Stomach smooth muscle (tissue), 2 donors: ENCODE measurements around the gene AMN.
A peak's percentile ranks its signal among the peaks of the same experiment; 100 is the strongest.

Experiments used
- H3K27ac ChIP-seq: one replicate; pipeline ENCODE4 v1.7.0; 2013; ENCODE audit warnings: mild to moderate bottlenecking, low read length, inconsistent platforms
- H3K27me3 ChIP-seq, 2 donors: one replicate each; pipeline ENCODE4 v1.7.0; 2013; ENCODE audit warnings: low read length in 2 of 2; ENCODE audit not compliant: insufficient read depth in 2 of 2, control insufficient read depth in 1 of 2
- H3K36me3 ChIP-seq, 2 donors: one replicate each; pipeline ENCODE4 v1.7.0; 2013; ENCODE audit warnings: low read length in 2 of 2; ENCODE audit not compliant: control insufficient read depth in 2 of 2, insufficient read depth in 2 of 2
- H3K4me1 ChIP-seq: one replicate; pipeline ENCODE4 v1.7.0; 2013; ENCODE audit warnings: low read length; ENCODE audit not compliant: control insufficient read depth, insufficient read depth
- H3K4me3 ChIP-seq, 2 donors: one replicate each; pipeline ENCODE4 v1.7.0; 2013; ENCODE audit warnings: low read length in 2 of 2
- H3K9ac ChIP-seq, 2 donors: one replicate each; pipeline ENCODE4 v1.7.0; 2013; ENCODE audit warnings: low read length in 2 of 2, mild to moderate bottlenecking in 1 of 2
- H3K9me3 ChIP-seq, 2 donors: one replicate each; pipeline ENCODE4 v1.7.0; 2013; ENCODE audit warnings: low read length in 2 of 2; ENCODE audit not compliant: control insufficient read depth in 2 of 2
- donor health status: healthy.
- donor health status: Pancreatic carcinoma.

The AMN gene

DNA sequence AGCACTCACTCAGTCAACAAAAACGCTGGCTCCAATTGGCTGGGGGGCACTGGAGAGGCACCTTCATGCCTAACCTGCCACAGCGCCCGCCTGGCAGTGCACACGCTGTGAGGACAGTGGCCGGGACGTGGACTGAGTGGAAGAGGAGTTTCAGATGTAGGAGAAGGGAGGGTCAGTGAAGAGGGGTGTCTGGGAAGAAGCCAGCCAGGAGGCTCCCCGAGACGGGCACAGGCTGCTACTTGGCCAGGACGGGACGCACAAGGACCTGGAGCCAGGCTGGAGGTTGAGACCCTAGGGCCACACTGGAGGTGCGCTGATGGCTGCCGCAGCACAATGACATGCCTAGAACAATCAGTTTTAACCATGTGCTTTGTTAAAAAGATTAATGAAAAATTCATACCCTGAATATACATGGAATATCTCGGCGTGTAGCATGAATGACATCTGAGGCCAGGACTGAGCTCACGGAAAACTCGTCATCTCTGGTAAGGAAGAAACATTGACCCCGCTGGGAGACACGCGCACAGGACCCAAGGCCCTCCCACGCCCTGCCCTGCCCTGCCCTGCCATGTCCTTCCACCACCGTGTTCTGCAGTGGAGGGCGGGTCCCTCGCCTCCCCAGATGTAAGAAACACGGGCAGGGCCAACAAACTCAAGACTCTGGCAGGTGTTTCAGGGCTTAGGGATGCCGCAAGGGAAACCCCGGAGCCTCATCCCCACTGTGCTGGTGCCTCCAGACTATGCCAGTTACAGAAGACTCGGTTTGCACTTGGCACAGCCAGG is 25.0 kb downstream of the AMN start:
- no peak overlapping the region for H3K9ac ChIP-seq
- H3K27me3 ChIP-seq, result no peaks in the 10 kb centered on the region
- peaks cover 68 to 71% of the 10 kb centered on the region in 2 donors for H3K36me3 ChIP-seq
- no peaks in the 10 kb centered on the region for H3K9me3 ChIP-seq
- no peak overlapping the region for H3K27ac ChIP-seq
- peaks cover 19% of the 10 kb centered on the region for H3K4me1 ChIP-seq
- H3K4me3 ChIP-seq, result no peak overlapping the region

DNA sequence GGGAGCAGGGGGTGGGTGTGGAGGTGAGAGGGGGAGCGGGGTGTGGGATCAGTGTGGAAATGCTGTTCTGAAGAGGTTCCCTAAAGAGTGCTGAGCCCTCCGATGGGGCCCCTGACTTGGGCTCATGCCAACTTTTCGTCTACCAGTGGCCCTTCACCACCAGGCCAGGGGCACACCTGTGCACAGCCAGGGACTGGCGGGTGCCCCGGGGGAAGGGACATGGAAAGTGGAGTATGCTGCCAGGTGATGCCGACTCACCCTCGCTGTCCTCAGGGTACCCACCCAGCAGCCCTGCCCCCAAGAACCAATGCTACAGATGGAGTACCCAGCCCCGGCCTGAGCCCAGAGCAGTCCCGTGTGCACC is 26.2 kb downstream of the AMN start:
- Histone ChIP-seq H3K9ac (no peak overlapping the region), H3K4me3 (no peak overlapping the region), H3K36me3 (peaks cover 73 to 76% of the 10 kb centered on the region in 2 donors), H3K27ac (peak overlapping the region; percentile 6), H3K27me3 (no peaks in the 10 kb centered on the region), H3K9me3 (no peaks in the 10 kb centered on the region), H3K4me1 (peaks cover 19% of the 10 kb centered on the region)

DNA sequence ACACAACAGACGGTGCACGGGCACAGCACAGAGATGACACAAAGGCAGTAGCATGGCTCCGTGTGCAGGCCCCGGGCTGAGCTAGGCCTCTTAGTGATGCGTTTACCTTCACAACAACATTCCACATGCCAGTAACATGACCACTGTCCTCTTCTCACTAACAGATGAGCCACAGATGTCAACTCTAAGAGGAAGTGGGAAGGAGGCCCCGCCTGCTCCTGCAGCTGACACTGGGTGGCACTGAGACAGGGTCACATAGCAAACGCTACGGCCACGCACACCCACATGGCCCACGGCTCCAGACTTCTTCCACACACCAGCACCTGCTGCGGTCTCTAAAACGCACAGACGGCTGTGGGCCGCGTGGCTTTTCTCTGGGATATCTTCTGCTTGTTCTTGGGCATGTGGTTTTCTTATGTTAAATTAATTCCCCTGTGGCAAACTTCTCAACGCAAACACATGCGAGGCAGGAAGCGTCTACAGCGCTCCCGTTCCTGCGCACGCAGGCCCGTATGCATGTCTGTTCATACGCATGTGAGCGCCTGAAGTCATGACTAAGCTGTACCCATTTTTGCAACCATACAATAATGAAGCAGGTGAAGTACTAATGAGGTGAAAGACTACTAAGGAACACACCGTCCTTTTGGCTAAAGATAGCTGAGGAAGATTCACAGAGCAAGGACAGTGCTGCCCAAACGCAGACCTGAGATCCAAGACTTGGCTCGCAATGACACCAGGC is 26.8 kb downstream of the AMN start:
- H3K4me3 ChIP-seq, result peak overlapping the region in 1 of 2 donors; percentile 8
- H3K9me3 ChIP-seq, result no peaks in the 10 kb centered on the region
- H3K36me3 ChIP-seq, result peaks cover 69 to 76% of the 10 kb centered on the region in 2 donors
- H3K27ac ChIP-seq, result peak overlapping the region; percentile 6
- peaks cover 19% of the 10 kb centered on the region for H3K4me1 ChIP-seq
- no peaks in the 10 kb centered on the region for H3K27me3 ChIP-seq
- no peak overlapping the region for H3K9ac ChIP-seq

DNA sequence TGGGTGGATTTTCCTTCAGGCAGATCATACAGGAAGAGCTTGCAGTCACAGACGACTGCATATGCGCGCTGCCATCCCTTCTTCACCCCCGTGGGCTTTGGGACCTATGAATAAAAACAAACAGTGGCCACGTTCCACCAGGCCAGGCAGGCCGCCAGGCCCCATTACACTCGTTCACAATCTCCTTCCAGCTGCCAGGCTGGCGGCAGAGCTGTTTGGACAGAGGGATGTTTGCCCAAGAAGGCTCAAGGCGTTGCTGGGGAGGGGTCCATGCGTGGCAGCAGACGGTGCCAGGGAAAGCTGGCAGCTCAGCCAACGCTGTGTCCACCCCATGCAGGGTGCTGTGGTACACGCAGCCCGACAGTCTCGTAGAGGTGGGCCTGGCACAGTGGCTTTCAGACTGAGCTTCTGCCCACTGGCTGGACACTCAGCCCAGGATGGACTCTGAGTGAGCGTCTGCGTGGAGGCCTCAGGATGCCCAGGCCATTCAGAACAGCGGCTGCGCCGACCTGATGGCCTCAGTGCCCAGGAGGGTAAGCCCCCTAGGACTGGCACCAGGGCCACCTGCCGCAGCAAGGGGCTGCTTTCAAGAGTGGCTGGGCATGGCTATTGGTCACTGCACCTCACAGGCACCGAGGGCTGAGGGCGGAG is 27.5 kb downstream of the AMN start:
- no peaks in the 10 kb centered on the region for H3K9me3 ChIP-seq
- H3K27me3 ChIP-seq, result no peaks in the 10 kb centered on the region
- H3K27ac ChIP-seq, result peak overlapping the region; percentile 37
- peaks cover 70 to 76% of the 10 kb centered on the region in 2 donors for H3K36me3 ChIP-seq
- H3K9ac ChIP-seq, result no peak overlapping the region
- H3K4me3 ChIP-seq, result peak overlapping the region in 1 of 2 donors; percentile 22
- peaks cover 19% of the 10 kb centered on the region for H3K4me1 ChIP-seq

DNA sequence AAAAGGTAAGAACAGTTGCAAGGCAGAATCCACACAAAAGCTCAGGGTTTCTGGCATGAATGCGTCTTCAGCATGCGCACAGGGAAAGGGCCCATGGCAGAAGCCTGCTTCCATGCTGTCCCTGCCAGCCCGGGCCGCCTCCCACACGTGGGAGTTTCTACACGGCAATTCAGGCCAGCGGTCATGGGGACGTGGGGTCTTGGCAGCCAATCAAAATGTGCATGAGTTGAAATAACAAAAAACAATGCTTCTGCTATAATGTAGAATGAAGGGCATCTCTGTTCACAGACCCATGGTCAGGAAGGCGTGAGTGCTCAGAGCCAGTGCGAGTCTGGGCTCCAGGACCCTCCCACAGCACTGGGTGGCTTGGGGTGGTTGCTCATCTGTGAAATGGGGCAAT is 28.6 kb downstream of the AMN start:
- Histone ChIP-seq H3K9ac (no peak overlapping the region), H3K9me3 (no peaks in the 10 kb centered on the region), H3K27me3 (no peaks in the 10 kb centered on the region), H3K4me3 (no peak overlapping the region), H3K4me1 (peaks cover 19% of the 10 kb centered on the region), H3K27ac (no peak overlapping the region), H3K36me3 (peaks cover 61 to 74% of the 10 kb centered on the region in 2 donors)

DNA sequence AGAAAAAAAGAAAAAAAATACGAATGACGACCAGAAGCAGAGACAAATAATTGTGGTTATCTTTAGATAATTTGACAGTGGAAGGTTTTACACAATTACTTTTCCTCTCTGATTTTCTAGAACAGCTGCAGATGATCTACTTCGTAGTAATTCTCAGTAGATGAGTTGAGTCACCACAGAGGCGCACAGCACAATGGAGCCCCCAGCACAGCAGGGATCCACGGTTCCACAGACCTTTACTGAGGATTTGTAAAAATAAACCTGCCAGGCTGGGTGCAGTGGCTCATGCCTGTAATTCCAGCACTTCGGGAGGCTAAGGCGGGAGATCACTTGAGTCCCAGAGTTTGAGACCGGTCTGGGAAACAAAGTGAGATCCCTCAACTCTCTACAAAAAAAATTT is 29.3 kb downstream of the AMN start:
- Histone ChIP-seq H3K9me3 (no peaks in the 10 kb centered on the region), H3K27me3 (no peaks in the 10 kb centered on the region), H3K4me3 (no peak overlapping the region), H3K36me3 (peaks cover 54 to 69% of the 10 kb centered on the region in 2 donors), H3K27ac (no peak overlapping the region), H3K4me1 (peaks cover 19% of the 10 kb centered on the region), H3K9ac (no peak overlapping the region)

DNA sequence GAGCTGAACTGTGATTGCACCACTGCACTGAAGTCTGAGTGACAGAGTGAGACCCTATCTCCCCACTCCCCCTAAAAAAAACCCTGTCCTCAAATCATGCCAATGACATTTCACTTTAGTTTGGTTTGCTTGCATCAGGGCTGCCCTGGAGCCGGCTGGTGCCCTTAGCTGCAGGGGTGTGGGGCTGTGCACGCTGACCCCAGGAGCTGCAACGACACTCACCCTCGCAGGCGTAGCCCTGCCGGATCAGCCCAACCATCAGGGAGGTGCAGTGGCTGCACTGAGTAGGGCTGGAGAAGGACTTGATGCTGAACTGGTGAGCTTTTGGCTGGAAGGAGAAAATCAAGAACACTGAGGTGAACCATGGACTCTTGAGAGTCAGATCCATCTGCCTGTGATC is 29.8 kb downstream of the AMN start:
- peaks cover 50 to 65% of the 10 kb centered on the region in 2 donors for H3K36me3 ChIP-seq

DNA sequence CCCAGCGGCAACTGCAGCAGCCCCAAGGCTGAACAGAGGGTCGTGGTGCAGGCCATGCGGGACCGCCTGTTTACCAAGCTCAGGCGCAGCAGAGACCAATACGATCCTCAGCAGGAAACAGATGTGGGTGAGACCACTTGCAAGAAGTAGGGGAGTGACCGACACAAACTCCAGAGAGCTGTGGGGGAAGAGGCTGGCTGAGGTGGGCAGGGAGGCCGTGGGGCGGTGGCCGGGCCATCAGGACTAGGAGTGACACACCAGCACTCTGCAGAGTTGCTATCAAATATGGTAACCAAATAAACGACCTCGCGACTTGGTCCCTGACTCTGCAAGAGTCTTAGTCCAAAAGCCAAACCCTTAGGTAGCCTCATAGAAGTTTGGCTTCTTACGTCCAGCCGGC is 30.6 kb downstream of the AMN start:
- Histone ChIP-seq H3K4me3 (no peak overlapping the region), H3K9me3 (no peaks in the 10 kb centered on the region), H3K27ac (no peak overlapping the region), H3K27me3 (no peaks in the 10 kb centered on the region), H3K4me1 (peaks cover 19% of the 10 kb centered on the region), H3K36me3 (peaks cover 58 to 68% of the 10 kb centered on the region in 2 donors), H3K9ac (no peak overlapping the region)

More for the DNA sequence above, 29.8 kb downstream of the AMN start:
- Histone ChIP-seq H3K27me3 (no peaks in the 10 kb centered on the region), H3K9me3 (no peaks in the 10 kb centered on the region), H3K9ac (no peak overlapping the region), H3K4me1 (peaks cover 19% of the 10 kb centered on the region), H3K4me3 (no peak overlapping the region), H3K27ac (no peak overlapping the region)

DNA sequence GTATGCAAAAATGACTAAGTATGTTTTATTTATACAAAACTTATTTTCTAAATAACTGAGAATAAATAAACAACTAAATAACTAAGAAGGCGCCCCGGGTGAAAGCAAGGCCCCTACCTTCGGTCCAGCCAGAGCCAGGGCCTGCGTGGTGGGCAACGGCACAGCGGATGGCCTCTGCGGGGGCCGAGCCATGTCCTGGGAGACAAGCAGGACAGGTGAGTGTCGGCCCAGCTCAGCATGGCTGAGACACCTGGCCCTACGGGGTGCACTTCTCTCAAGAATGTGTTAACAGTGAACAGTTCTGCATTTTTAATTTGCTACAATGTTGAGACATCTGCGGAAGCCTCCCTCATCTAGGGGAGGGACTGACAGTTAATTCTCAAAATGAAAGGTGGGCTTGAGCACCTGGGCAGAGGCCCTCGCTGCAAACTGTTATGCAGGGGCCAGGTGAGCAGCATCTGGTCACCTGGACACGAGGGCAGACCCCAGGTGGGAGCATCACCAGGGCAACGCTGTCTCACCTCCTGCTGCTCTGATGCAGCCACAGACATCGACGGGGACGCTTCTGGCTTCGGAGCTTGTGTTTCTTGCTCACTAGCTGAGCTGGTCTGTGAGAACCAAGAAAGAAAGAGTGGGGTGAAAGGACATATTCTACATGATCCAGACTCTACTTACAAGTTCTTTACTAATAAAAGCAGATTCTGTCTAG is 31.8 kb downstream of the AMN start:
- Histone ChIP-seq H3K4me3 (no peak overlapping the region), H3K27ac (no peak overlapping the region), H3K36me3 (peaks cover 58 to 69% of the 10 kb centered on the region in 2 donors), H3K27me3 (no peaks in the 10 kb centered on the region), H3K4me1 (peaks cover 14% of the 10 kb centered on the region), H3K9ac (no peak overlapping the region), H3K9me3 (no peaks in the 10 kb centered on the region)

DNA sequence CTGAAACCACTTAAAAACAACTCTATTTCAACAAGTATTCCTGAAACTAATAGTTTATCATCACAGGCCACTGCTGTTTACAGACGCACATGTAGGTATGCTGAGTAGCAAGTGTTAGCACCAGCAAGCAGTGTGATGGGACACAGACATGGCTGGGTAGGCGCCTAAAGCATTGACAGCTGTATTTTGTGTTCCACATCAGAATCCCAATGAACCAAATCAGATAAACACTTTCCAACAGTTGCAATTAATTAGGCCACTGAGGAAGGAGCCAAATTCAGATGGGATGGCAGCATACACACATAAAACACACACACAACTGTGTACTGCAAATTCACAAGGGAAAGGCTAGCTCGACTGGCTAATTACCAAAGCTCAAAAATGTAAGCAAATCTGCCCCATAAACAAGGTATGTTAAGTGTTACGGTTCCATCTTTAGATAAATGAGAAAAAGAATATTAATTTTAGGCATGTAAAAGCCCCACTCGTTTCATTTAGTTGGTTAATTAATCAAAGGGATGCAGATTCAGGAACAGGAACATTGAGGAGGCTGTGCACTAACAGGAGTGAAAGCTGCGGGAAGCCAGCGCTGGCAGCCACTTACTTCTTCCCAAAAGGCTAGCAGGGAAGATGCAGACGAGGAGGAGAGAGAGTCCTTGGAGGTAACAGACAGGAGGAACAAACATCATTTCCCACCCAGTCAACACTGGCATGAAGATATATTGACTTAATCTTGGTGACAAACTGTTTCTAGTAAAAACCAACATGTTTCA is 33.4 kb downstream of the AMN start:
- Histone ChIP-seq H3K9ac (no peak overlapping the region), H3K9me3 (no peaks in the 10 kb centered on the region), H3K4me3 (no peak overlapping the region), H3K27ac (no peak overlapping the region), H3K27me3 (no peaks in the 10 kb centered on the region), H3K36me3 (peaks cover 48 to 60% of the 10 kb centered on the region in 2 donors), H3K4me1 (peaks cover 2% of the 10 kb centered on the region)
